GM19372 (cell line): Measurements from ENCODE around the gene SHISA9.

Experiments used
- ATAC-seq: cut with Tn5 transposase; IDR thresholded peaks from one replicate; pipeline ENCODE4 v1.9.1; 2021; ENCODE audit warnings: mild to moderate bottlenecking, low read depth, moderate library complexity; ENCODE audit not compliant: unreplicated experiment

SHISA9 gene

DNA sequence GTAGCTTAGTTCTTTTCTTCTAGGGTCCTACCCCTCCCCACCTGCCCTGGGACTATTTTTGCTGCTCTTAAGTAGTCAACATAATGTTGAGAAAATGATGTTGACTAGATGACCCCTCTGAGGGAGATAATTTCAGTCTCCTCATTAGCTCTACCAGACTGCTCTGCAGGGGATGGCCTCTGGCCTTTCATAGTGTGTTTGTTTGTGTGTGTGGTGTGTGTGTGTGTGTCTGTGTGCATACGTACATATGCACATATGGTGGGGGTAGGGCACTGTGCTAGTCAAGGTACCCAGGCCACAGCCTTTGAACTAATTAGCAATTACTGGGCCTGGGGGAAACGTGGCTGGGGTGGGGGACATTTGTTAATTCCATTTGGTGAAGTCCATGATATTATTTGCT lies 254.0 kb downstream of the SHISA9 start:
- no peak for ATAC-seq

DNA sequence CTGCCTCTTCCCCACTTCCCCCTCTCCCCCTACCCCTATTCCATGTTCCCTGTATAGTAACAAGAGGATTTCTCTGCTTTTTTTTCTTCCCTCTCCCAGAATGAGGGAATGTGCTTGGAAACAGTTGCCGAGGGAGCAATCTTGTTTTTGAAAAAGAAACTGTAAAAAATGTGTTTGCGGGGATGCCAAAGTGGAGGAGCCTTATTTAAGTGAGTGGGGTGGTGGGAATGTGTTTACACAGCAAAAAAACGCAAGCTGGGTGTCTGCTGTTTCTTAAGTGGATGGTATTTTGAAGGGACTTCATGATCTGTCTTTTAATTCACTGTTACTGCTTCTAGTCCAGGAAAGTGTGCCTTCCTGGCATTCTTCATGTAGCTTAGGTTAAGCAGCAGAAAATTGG lies 254.4 kb downstream of the SHISA9 start:
- ATAC-seq: no peak

DNA sequence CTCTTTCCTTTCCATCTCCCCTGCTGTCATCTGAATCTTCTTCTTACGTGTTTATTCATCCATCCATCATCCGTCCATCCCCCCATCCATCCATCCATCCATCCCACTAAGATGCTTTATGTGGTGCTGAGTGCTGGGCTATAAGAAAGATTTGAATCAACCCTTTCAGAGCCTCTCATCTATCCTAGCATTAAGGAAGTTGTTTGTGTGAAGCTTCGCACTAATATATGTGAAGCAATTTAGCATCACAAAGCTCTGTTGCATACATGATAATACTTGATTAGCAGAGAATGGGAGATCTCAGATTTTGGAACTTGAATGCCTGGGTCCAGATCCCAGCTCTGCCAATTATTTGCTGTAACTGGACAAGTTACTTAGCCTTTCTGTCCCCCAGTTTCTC lies 255.7 kb downstream of the SHISA9 start:
- ATAC-seq: no peak

- no peak for ATAC-seq
Observed at GRCh38 chr16:13158427-13158826, 257.0 kb downstream of the SHISA9 start.

GRCh38 chr16:13165024-13165423 lies 263.6 kb downstream of the SHISA9 start:
- no peak for ATAC-seq

GRCh38 chr16:13168091-13168572 lies 266.7 kb downstream of the SHISA9 start:
- no peak for ATAC-seq

- ATAC-seq: no peak
Observed at GRCh38 chr16:13171313-13171712, 269.9 kb downstream of the SHISA9 start.

- ATAC-seq: no peak
Observed at GRCh38 chr16:13176711-13177110, 275.3 kb downstream of the SHISA9 start.

DNA sequence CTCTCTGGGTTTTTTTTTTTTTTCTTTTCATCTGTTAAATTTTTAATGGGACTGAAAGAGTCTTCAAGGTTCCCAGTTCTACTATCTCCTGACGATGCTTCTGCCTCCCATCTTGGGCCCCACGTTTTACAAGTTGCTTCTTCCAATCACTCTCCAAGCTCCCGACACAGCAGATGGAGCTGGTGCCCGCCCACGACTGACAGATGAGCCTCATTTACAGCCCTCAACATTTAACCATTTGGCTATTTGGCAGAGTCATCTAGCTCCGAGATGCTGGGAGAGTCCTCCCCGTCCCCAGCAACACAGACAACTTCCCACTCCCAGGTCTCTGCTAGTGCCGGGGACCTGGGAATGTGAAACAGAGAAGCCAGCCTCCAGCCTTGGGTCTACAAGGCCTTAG lies 276.9 kb downstream of the SHISA9 start:
- no peak for ATAC-seq

GRCh38 chr16:13181432-13181831 lies 280.0 kb downstream of the SHISA9 start:
- no peak for ATAC-seq

DNA sequence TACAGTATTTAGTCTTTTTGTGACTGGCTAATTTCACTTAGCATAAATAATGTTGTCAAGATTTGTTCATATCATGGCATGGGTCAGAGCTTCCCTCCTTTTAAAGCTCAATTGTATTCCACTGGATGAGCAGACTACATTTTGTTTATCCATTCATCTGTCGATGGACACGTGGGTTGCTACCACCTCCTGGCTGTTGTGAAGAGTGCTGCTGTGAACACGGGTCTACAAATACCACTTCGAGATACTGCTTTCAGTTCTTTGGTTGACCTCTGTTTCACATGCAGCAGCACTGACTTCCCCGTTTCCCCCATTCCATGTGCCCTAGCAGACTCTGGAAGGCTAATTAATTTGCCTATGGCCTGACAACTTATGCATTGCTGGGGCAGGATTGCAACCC lies 285.4 kb downstream of the SHISA9 start:
- ATAC-seq: no peak

DNA sequence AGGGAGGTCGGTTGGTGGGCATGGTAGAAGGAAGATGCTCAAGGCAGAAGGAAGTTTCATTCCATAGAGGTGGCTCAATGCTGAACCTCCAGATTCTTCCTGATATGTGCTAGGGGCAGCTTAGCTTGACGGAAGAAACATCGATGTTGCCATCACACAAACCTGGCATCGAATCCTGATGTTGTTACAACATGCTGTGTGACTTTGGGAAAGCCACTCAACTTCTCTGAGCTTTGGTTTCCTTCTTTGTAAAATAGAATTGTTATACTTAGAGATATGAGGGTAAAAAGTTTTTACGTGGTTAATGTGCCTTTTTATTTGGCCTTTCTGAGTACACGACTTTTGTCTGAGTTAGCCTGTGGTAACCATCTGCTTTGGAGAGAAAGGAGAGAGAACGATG lies 287.9 kb downstream of the SHISA9 start:
- no peak for ATAC-seq

DNA sequence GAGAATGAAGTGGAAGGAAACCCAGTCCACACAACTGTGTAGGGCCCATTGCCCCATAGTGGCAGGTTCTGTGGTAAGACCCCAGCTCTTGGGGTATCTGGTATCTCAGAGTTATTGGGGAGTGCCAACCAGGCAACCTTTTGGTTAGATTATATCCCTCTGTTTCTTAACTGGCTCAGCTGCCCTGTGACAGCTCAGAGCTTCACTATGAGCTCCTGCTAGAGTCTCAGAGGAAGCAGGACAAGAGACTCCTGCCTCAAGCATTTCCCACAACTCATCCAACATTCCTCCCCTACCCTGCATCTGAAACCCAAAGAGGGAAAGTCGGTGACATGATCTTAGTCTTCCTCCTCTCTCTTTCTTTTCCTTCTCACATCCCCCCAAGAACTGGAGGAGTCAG lies 292.3 kb downstream of the SHISA9 start:
- no peak for ATAC-seq

DNA sequence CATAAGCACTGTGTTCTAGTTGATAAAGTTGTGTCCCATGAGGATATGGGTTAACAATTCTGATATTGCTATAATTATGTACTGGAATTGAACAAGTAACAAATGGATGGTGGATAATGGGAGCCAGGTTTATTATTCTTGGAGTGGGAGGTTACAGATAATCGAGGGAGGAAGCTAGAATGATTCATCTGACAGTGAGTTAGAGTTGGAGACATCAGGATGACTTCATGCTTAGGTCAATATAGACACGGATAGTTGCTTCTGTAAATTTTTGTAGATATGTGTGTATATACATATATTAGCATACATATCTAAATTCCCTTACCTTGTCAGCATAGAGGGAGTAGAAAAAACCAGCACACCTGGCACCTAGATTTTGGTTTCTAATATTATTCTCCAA lies 293.4 kb downstream of the SHISA9 start:
- no peak for ATAC-seq

- no peak for ATAC-seq
Observed at GRCh38 chr16:13203725-13204124, 302.3 kb downstream of the SHISA9 start.

GRCh38 chr16:13205352-13205751 lies 304.0 kb downstream of the SHISA9 start:
- ATAC-seq: no peak

GRCh38 chr16:13206606-13207005 lies 305.2 kb downstream of the SHISA9 start:
- ATAC-seq: no peak

DNA sequence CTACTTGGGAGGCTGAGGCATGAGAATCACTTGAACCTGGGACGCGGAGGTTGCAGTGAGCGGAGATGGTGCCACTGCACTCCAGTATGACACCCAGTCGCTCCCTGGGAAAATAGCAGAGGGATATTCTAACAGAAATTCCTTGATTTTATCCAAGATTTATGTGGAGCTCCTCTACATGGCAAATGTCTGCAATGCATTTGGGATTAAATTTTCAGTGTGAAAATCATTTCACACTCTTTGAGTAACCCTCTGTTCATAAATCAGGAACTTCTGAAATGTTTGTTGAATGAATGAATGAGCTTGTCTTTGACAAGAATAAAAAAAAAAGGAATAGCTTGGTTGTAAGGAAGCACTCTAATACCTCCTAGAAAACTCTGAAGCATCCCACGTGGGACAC lies 305.8 kb downstream of the SHISA9 start:
- no peak for ATAC-seq

- no peak for ATAC-seq
Observed at GRCh38 chr16:13223666-13224065, 322.3 kb downstream of the SHISA9 start.

GRCh38 chr16:13229039-13229438 lies 327.6 kb downstream of the SHISA9 start:
- ATAC-seq: no peak

DNA sequence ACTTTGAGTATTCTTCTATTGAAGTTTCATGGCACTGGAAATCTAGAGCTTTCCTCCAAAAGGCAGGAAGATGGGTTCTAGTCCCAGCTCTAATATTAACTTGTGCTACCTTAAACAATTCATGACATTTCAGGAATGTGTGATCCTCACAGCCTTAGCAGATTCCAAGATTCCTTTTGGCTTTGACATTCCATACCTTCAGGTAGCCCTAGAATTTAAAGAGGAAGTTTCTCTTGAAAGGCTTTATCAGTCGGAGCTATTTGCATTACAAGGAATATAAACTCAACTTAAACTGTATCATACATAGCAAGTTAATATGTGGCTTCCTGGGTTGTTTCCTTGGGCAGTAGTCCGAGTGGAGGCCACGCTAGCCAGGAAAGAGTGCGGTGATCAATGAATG lies 330.0 kb downstream of the SHISA9 start:
- ATAC-seq: no peak

DNA sequence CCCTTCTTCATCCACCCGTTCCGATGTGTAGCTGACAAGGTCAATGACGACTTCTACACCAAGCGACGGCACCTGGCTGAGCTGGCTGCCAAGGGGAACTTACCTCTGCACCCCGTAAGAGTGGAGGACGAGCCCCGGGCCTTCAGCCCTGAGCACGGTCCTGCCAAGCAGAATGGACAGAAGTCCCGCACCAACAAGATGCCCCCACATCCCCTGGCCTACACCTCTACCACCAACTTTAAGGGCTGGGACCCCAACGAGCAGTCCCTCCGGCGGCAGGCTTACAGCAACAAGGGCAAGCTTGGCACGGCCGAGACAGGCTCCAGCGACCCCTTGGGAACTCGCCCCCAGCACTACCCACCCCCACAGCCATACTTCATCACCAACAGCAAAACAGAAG lies 333.6 kb downstream of the SHISA9 start:
- ATAC-seq: no peak

DNA sequence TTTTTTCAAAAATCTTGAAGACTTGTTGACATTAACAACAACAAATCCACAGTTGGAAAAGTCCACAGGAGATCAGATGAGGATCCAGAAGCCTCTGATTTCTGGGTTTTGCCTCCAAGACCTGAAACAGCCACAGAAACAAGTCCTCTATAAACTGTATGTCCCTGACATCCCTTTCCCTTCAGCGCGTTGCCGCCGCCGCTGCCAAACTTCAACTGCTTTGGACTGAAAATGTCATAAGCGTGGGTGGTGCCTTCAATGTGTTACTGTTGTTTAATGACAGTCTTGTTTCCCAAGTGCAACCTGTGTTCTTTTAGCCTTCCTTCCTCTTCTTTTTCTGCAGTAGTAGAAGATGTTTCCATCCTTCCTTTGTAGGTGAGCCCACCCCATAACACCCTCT lies 334.9 kb downstream of the SHISA9 start:
- ATAC-seq: no peak
